Transverse colon (tissue), 4 donors: ENCODE results near the gene OR5H2.

ENCODE experiments used
- POLR2A ChIP-seq: fragments of 450-650 bp; IDR thresholded peaks from one replicate; pipeline ENCODE4 v1.6.1; 2016; ENCODE audit warnings: antibody characterized with exemption, mild to moderate bottlenecking, moderate library complexity
- POLR2AphosphoS5 ChIP-seq, 3 donors: sonication (generic); formaldehyde crosslinking; IDR thresholded peaks; one replicate each; pipeline ENCODE4 v1.6.1; 2016; ENCODE audit warnings: antibody characterized with exemption in 3 of 3
- TF ChIP-seq, protein P1 (sequence below), 5 experiments: fragments of 200-600 bp in 3 of 5; fragments of 450-650 bp in 2 of 5; sonication (generic) in 3 of 5; IDR thresholded peaks; 1 replicate in 2 of 5; 2 replicates in 3 of 5; pipeline ENCODE4 v1.5.1; 2016 to 2017; ENCODE audit warnings: antibody characterized with exemption in 5 of 5, inconsistent platforms in 3 of 5, mild to moderate bottlenecking in 2 of 5, moderate library complexity in 1 of 5

DNA sequence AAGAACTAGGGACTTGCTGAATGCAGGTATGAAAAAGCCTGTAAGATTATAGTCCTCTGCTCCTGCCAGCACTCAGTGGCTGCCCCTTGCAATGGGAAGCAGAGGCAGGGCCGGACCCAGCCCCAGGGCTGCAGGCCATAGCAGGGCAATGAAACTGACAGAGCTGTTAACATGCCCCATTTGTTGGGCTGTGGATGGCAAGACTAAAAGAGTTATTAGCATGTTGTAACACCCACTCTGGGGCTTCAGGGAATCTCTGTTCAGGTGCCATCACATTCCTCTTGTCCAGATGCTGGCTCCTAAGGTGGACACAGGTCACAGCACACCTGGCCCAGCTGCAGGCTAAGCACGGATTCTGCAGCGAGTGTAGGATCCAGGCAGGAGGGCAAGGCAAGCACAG is 7.4 kb upstream of the OR5H2 start:
- TF ChIP-seq, protein P1, sequence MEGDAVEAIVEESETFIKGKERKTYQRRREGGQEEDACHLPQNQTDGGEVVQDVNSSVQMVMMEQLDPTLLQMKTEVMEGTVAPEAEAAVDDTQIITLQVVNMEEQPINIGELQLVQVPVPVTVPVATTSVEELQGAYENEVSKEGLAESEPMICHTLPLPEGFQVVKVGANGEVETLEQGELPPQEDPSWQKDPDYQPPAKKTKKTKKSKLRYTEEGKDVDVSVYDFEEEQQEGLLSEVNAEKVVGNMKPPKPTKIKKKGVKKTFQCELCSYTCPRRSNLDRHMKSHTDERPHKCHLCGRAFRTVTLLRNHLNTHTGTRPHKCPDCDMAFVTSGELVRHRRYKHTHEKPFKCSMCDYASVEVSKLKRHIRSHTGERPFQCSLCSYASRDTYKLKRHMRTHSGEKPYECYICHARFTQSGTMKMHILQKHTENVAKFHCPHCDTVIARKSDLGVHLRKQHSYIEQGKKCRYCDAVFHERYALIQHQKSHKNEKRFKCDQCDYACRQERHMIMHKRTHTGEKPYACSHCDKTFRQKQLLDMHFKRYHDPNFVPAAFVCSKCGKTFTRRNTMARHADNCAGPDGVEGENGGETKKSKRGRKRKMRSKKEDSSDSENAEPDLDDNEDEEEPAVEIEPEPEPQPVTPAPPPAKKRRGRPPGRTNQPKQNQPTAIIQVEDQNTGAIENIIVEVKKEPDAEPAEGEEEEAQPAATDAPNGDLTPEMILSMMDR (IDR thresholded peaks at IDR 0.05) = no peak
- no peak for TF ChIP-seq POLR2A
- TF ChIP-seq POLR2AphosphoS5 (IDR thresholded peaks at IDR 0.05) = no peak
